Uterine smooth muscle cell (primary cell): ENCODE data around the gene MAGEH1. TPM values are rescaled to one million over a fixed set of nuclear protein-coding genes. Genes with fewer than 3 reads are reported as not detected.

Source experiments
- total RNA-seq: library from RNA; depleted of rRNA; stranded (reverse); fragments of >200 nt; gene quantifications from 2 replicates; pipeline ENCODE4 v1.2.3, GENCODE V29; 2014

Gene MAGEH1, protein sequence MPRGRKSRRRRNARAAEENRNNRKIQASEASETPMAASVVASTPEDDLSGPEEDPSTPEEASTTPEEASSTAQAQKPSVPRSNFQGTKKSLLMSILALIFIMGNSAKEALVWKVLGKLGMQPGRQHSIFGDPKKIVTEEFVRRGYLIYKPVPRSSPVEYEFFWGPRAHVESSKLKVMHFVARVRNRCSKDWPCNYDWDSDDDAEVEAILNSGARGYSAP
- total RNA-seq, result 40.0 and 41.4 TPM in 2 replicates

DNA sequence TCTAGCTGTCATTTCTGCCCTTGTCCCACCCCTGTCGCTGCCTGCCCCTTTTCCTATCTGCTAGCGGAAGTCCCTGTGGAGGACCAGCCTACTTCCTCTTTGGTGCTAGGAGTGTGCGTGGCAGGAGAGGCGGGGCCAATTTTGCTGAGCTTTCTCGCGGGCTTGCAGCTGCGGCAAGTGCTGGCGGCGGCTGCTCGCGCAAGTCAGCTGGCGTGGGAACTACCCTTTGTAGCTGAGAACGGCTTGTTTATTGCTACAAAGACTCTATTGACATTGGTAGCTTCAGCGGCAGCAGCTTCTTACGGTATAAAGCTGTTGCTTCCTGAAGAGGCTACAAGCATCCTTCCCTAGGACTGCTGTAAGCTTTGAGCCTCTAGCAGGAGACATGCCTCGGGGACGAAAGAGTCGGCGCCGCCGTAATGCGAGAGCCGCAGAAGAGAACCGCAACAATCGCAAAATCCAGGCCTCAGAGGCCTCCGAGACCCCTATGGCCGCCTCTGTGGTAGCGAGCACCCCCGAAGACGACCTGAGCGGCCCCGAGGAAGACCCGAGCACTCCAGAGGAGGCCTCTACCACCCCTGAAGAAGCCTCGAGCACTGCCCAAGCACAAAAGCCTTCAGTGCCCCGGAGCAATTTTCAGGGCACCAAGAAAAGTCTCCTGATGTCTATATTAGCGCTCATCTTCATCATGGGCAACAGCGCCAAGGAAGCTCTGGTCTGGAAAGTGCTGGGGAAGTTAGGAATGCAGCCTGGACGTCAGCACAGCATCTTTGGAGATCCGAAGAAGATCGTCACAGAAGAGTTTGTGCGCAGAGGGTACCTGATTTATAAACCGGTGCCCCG is at the start of gene MAGEH1:
TSS of gene MAGEH1 (plus strand) at position 138 of the 843 bp plus-strand sequence. CDS start at position 386, 248 bp downstream.

DNA sequence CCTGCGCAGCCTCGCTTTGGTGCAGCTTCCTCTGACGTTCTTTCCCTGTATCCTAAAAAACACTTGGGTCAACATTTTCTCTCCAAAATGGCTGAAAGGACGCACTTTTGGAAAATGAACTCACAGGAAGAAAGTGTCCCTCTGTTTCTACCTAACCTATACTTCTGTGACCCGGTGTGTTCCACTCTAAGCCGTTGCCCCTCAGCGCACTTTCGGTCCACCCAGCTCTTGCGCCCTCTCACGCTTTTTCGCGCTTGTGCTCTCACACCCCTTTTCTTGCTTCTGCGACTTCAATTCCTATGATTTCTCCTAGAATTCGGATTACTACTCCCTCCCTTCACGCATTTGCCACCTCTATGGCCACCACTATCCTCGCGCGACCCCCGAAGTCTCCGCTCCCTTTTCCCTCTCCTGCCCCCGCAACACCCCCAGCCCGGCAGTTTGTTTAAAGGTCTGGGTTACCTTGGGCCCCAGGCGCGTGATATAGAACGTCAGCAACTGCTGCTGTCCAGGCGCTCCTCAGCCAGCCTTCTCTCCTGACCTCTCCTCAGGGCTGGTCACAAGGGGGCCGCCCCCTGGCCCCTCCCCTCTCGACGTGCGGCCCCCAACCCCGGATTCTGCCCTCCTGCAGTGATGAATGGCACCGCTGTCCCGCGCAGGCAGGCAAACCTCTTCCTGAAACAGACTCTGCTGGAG is 37.5 kb downstream of the MAGEH1 start, which contains the start of gene USP51:
TSS of gene USP51 (minus strand) at position 535 of the 696 bp plus-strand sequence. CDS start 909 bp downstream, outside the sequence.

Other genes with a start within 250 kb of the MAGEH1 start
- gene PAGE5, start 231.8 kb upstream of the MAGEH1 start, total RNA-seq, result not detected in 2 replicates
- gene PAGE3, start 187.2 kb upstream of the MAGEH1 start, total RNA-seq, result not detected in 2 replicates
- 1.5 and 2.5 TPM in 2 replicates for gene USP51, start 37.7 kb downstream of the MAGEH1 start, total RNA-seq
- not detected in 2 replicates for gene FOXR2, start 171.3 kb downstream of the MAGEH1 start, total RNA-seq